Mucosa of descending colon (tissue), 3 donors: ENCODE measurements around the gene FAM184B. TPM values are rescaled to one million over a fixed set of nuclear protein-coding genes. Genes with fewer than 3 reads are reported as not detected.
A peak's percentile ranks its signal among the peaks of the same experiment; 100 is the strongest.

Experiments used
- ATAC-seq: fragments of 200-7000 bp; cut with Tn5 transposase; one replicate; pipeline ENCODE4 v1.9.1; 2020; ENCODE audit warnings: mild to moderate bottlenecking, moderate library complexity
- DNase-seq, 3 donors: peaks; one replicate each; pipeline ENCODE4 v3.0.0-alpha.2; 2020
- H3K36me3 ChIP-seq: fragments of 200-600 bp; one replicate; pipeline ENCODE4 v1.8.0; 2021; ENCODE audit warnings: low read depth, mild to moderate bottlenecking
- H3K4me1 ChIP-seq: fragments of 200-600 bp; one replicate; pipeline ENCODE4 v1.8.0; 2021; ENCODE audit warnings: low read depth, mild to moderate bottlenecking
- H3K4me3 ChIP-seq: fragments of 200-600 bp; one replicate; pipeline ENCODE4 v1.8.0; 2021; ENCODE audit warnings: mild to moderate bottlenecking
- H3K9me3 ChIP-seq: fragments of 200-600 bp; one replicate; pipeline ENCODE4 v1.8.0; 2021; ENCODE audit warnings: mild to moderate bottlenecking
- intact Hi-C, 2 donors: fragments of 100-400 bp; cut with DNase I in 1 of 2; cut with micrococcal nuclease in 1 of 2; formaldehyde crosslinking; loops; one replicate each; pipeline versions ENCODE4 v1.11.0 to v1.11.1; 2022; cut with DNase I, micrococcal nuclease
- total RNA-seq, 3 donors: library from RNA; stranded (reverse); fragmentation: NEBNext Ultra II Directional in 2 of 3; extraction: Animal tissue kit (Norgen Biotek cat#: 25700) in 2 of 3; gene quantifications; one replicate each; pipeline versions ENCODE4 v1.2.1 to v1.2.4, GENCODE V29; 2021 to 2023
- TF ChIP-seq, protein P1 (sequence below): fragments of 200-600 bp; IDR thresholded peaks from one replicate; pipeline ENCODE4 v1.8.0; 2022; ENCODE audit warnings: antibody characterized with exemption, mild to moderate bottlenecking
- donor health status: DM: no; HTN: no; CAD: no; lungs with moderate emphysema.
- donor health status: DM: no; HTN: no; CAD: no.
- donor health status: DM: no; HTN: yes; CAD: no.

FAM184B gene
- total RNA-seq, 3 donors from 2014 or later = 0.13 to 0.61 (median 0.41) TPM

DNA sequence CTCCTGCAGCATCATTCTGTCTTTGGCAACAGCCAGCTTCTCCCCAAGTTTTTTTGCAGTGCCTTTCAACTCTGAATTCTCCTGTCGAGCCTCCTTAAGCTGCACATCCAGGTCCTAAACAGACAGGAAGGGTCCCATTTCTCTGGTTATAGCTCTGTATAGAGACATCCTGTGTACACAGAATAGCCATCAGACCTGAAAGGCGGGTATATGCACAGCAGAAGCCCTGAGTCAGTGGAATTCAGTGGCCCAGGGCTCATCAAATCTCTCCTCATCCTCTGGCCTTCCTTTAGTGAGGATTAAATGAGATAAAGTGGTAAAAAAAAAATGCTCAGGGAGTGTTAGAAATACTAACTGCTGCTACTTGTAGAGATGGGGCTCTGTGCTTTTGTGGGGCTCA is 73.8 kb downstream of the FAM184B start:
- TF ChIP-seq, protein P1, sequence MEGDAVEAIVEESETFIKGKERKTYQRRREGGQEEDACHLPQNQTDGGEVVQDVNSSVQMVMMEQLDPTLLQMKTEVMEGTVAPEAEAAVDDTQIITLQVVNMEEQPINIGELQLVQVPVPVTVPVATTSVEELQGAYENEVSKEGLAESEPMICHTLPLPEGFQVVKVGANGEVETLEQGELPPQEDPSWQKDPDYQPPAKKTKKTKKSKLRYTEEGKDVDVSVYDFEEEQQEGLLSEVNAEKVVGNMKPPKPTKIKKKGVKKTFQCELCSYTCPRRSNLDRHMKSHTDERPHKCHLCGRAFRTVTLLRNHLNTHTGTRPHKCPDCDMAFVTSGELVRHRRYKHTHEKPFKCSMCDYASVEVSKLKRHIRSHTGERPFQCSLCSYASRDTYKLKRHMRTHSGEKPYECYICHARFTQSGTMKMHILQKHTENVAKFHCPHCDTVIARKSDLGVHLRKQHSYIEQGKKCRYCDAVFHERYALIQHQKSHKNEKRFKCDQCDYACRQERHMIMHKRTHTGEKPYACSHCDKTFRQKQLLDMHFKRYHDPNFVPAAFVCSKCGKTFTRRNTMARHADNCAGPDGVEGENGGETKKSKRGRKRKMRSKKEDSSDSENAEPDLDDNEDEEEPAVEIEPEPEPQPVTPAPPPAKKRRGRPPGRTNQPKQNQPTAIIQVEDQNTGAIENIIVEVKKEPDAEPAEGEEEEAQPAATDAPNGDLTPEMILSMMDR = no peak
- intact Hi-C loops = no loop called here
- no peaks in the 10 kb centered on the region for H3K9me3 ChIP-seq
- H3K4me1 ChIP-seq = peaks cover 12% of the 10 kb centered on the region
- H3K36me3 ChIP-seq = no peaks in the 10 kb centered on the region
- ATAC-seq (no peak), DNase-seq (no peak)
- H3K4me3 ChIP-seq = no peak overlapping the region

DNA sequence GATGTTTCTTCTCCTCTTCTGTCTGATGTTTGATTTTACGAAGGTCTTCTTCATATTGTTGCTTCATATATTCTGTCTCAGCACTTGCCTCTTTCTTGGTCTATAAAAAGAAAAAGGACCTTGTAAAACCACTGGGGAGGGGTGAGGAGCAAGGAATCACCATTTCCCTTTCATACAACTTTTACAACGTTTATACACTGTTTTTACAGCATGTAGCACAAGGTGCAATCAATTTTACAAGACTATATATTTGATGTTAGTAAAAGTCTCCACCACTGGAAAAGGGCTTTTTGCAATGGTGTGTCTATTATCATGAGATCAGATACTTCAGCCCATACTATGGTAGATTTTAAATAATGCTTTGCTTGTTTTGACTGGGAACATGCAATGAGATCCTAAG is 76.3 kb downstream of the FAM184B start:
- peak in 1 of 3 donors; percentile 23 for DNase-seq

DNA sequence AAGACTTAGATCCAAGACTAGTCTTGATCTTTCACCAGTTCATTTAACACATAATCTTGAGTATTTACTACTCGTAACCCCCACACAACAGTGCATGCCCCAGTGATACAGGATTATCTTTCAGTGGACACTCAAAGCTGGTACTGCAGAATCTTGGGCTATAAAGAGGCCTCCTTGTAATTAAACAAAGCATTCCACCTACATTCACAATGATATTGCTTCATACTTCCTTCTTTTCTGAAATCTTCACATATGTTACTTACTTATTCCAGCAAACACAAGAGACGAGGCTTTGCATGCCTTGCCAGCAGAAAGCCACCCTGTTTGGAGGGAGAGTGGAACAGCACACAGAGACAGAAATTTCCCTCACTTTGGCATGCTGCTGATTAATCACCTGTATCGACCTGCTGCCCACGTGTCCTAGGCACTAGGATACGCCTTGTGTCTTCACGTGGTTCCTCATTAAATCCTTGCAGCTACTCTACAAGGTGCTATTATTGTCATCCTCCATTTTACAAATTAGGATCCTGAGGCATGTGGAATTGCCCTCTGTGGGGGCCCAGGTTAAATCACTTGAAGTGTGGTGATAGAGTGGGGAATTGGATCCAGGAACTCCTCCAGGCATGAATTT is 77.3 kb downstream of the FAM184B start:
- ATAC-seq (peak; percentile 50), DNase-seq (peak in 1 of 3 donors; percentile 7)
- Histone ChIP-seq H3K4me1 (peaks cover 12% of the 10 kb centered on the region), H3K9me3 (peaks cover 5% of the 10 kb centered on the region), H3K36me3 (no peaks in the 10 kb centered on the region), H3K4me3 (no peak overlapping the region)
- TF ChIP-seq, protein P1 = no peak
- intact Hi-C loops = no loop called here

More for the DNA sequence above, 76.3 kb downstream of the FAM184B start:
- TF ChIP-seq, protein P1 = no peak
- H3K4me3 ChIP-seq = no peak overlapping the region
- intact Hi-C loops = no loop called here
- H3K9me3 ChIP-seq = no peaks in the 10 kb centered on the region
- peak; percentile 84 for ATAC-seq
- no peaks in the 10 kb centered on the region for H3K36me3 ChIP-seq
- H3K4me1 ChIP-seq = peaks cover 12% of the 10 kb centered on the region

DNA sequence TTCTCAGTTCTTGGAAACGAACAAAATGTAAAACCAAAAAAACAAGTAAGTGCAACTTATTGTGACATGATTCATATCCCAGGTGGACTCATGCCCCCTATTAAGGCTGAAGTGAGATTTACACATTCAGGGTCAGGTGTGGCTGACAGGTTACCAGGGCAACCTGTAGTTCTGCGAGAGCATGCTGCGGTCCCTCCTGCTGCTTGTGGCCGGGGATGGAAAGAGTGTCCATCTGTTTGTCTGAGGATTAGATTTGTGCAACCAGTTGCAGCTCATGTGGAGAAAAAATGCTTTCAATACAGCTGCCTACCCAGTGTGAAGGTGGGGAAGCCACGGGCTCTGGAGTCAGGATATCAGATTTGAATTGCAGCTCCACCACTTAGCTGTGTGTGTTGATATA is 78.8 kb downstream of the FAM184B start:
- H3K4me1 ChIP-seq = peaks cover 12% of the 10 kb centered on the region
- intact Hi-C loops = no loop called here
- TF ChIP-seq, protein P1 = no peak
- ATAC-seq (peak; percentile 39), DNase-seq (no peak)
- no peaks in the 10 kb centered on the region for H3K36me3 ChIP-seq
- H3K4me3 ChIP-seq = no peak overlapping the region
- H3K9me3 ChIP-seq = peaks cover 5% of the 10 kb centered on the region

DNA sequence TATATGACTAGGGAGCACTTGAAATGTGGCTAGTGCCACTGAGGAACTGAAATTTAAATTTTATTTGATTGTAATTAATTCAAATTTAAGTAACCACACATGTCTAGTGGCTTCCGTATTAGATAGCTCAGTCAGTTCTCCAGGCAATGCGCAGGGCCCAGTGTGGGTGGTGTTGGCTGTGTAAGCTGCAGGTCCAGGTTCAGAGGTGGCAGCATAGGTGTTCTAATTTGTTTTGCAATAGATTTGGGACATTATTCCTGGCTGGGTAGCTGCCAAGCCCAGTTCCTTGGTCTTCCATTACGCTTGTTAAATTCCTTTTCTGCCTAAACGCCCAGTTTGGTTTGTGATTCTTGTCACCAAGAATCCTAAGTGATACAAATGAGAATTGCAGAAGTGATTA is 79.5 kb downstream of the FAM184B start:
- ATAC-seq (no peak), DNase-seq (no peak)
- Histone ChIP-seq H3K9me3 (peaks cover 5% of the 10 kb centered on the region), H3K4me3 (no peak overlapping the region), H3K36me3 (no peaks in the 10 kb centered on the region), H3K4me1 (peaks cover 12% of the 10 kb centered on the region)
- intact Hi-C loops = no loop called here
- TF ChIP-seq, protein P1 = no peak
